Stimulated activated CD8-positive, alpha-beta memory T cell treated with anti-CD3 and anti-CD28 coated beads, Interleukin-4, amount 100 ng/mL, for 24 hours (primary cell): ENCODE measurements around the gene DDX10.
"Not testable (repeated sequence)": the region's sequence is repeated elsewhere in the genome, so short reads cannot be mapped to it uniquely, and the experiment has no call there.

Source experiments
- DNase-seq: peaks from one replicate; pipeline ENCODE4 v3.0.0-alpha.2; 2020; ENCODE audit warnings: low read depth

Gene DDX10

GRCh38 chr11:108823960-108824359, 159.1 kb downstream of the DDX10 start:
- not testable (repeated sequence) for DNase-seq

DNA sequence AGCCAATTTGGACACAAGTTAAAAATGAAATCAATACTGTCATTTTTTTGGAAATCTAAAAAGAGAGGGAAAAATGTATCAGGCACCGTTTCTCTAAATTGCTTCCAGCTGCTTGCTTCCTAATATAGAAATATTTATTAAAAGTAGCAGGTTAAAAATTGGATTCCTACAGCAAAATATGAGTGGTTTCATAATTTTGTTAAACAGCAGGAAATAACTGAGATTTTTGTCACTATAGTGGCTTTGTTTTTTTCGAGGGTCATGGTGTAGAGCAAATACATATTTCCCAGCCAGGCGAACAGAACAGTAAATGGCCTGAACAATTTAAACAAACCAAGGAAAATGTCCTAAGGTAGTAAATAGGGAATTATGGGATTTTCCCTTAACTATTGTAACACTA, 159.7 kb downstream of the DDX10 start:
- no peak for DNase-seq

GRCh38 chr11:108825381-108825780, 160.5 kb downstream of the DDX10 start:
- no peak for DNase-seq

- DNase-seq: no peak
Observed at GRCh38 chr11:108826136-108826535, 161.3 kb downstream of the DDX10 start.

DNA sequence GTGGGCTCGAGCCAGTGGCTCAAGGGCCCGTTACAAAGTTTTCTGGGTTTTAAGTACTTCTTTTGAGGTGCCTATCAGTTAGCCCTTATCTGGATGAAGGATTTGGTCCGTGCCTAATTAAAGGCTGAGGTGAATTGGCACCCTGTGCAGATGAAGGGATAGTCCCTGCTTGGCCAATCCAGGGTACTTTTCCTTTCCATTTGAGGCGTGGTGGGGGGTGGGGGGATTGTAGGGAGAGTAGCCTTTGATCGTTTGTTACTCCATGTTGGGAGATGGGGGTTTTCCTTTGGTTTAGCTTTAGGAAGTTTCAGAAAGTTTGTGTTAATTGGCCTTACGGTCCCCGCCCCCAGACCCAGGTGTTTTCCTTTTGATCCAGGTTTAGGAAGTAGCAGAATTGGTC, 170.8 kb downstream of the DDX10 start:
- no peak for DNase-seq

- DNase-seq: no peak
Observed at GRCh38 chr11:108836541-108836940, 171.7 kb downstream of the DDX10 start.

DNA sequence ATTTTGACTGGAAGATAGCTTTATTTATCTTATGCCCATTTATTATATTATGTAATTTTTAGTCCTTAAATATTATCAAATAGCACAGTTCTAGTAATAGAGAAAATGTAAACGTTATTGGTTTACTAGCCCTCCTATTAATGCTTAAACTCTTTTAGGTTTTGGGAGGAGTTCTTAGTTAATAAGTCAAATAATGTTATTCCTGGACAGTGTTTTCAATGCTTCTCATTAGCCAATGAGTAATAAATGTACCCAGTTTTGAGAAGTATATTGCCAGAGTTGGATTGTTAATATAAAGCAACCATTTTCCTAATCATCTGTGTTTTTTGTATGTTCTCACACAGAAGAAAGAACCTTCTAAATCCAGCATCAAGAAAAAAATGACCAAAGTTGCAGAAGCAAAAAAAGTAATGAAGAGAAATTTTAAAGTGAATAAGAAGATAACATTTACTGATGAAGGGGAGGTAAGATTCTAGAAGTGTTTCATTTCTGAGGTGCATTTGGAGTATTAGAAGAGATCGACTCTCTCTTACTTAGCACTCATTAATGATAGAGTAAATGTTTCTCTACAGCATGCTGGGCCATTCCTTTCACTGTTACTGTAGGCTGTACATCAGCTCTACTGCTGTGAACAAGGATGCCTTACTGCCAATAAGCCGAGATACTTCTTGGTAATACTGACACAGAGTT, 173.4 kb downstream of the DDX10 start:
- DNase-seq: no peak

DNA sequence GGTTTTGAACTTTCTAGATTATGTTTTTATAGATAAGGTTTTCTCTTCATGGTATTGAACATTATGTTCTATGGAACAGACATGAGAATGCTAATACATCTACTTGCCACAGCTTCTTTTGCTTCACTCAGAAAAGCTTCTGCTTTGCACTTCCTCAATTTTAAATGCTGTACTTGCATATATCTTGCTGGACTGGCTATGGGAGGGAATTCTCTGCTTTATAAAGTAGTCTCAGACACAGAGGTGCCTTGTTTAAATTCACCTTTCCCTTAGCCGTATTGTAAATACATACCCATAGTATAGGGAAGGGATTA, 173.9 kb downstream of the DDX10 start:
- no peak for DNase-seq

DNA sequence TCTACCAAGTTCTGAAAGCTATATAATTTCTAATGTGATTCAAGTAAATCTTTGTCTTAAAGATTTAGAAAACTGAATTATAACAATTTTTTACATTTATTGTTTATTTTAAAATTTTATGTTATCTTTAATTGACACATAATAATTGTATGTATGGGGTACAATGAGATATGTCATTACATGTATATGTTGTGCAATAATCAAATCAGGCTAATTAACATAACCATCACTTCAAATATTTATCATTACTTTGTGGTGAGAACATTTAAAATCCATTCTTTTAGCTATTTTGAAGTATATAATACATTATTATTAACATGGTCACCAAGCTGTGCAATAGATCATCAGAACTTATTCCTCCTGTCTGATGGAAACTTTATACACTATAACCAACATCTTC, 181.1 kb downstream of the DDX10 start:
- no peak for DNase-seq

DNA sequence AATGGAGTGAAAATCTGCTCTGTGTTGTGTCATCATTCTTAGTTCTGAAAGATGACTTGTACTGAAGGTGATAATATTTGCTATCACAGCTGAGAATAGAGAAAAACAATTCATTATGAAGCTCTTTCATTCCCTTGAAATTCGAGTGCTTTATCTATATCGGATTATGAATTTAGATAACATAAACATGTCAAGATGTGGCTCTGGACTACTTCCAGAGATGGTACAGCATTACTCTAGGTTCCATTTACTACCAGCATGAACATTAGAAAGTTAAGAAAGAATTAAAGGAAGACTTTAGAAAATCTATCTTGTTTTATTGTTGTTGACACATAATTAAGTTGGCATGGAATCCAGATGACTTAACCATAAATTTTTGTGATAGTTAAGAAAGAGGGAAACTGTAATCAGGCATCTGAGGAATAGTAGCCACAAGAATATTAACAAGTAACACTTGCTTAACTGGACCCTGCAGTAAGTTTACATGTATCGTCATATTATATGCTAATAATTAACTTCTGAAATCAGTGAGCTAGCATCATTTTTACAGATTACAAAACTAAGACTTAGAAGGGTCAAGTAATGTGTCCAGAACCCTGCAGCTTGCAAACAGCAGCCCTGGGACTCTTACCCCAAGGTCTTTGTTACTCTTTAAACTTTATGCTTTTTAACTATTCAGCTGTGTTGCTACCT, 182.6 kb downstream of the DDX10 start:
- no peak for DNase-seq

GRCh38 chr11:108851781-108852180, 186.9 kb downstream of the DDX10 start:
- DNase-seq: no peak

- DNase-seq: no peak
Observed at GRCh38 chr11:108852701-108853100, 187.8 kb downstream of the DDX10 start.

DNA sequence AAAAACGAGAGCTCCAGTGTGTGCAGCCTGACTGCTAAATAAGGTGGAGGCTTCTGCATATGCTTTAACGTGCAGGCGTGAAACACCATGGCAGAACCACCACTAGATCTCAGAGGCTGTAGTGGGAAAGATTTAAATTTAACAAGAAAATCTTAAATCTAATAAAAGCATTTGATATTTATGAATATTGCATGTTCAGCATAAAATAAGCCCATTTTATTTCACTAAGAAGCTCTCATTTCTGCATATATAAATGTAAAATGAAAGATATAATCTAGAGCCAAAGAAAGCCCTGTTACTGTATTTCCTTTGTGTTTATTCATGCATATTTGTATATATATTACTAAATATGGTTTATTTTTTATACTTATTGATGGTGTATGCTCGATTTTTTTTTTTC, 188.3 kb downstream of the DDX10 start:
- DNase-seq: no peak

DNA sequence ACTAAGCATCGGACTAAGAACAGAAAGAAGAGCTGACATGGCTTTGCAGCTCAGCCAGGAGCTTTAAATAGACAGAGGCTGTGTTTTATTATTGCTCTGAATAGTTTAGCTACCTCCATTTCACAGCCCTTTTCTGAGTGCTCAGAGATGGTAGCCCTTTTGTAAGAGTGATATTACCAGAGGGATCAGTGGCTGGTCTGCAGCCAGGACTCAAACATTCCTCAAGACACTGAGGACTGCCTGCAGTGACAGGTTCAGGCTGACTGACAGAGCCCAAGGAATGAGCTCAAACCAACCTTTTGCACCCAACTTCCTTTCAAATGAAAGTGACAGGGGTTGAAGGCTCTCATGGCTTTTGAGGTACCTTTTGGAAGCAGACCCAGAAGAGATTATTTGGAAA, 189.0 kb downstream of the DDX10 start:
- DNase-seq: no peak

GRCh38 chr11:108854346-108854745, 189.5 kb downstream of the DDX10 start:
- no peak for DNase-seq

GRCh38 chr11:108857382-108857781, 192.5 kb downstream of the DDX10 start:
- DNase-seq: no peak

DNA sequence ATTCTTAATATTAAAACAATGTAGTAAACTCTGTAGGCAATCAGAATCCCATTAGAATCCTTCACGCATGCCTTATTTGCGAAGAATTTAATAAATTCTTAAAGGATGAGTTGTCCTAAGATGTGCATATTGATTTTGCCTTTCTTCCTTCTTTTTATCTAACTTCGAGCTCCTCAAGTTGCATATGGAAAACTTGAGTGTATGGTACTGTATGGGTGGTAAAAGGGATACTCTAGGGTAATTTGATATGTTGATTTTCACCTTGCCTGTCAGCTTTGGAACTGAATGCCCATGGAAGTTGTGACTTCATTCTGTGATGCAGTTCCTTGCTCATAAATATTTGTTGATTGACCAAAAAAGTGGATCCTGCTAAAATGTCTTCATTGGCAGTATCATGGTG, 193.8 kb downstream of the DDX10 start:
- no peak for DNase-seq

DNA sequence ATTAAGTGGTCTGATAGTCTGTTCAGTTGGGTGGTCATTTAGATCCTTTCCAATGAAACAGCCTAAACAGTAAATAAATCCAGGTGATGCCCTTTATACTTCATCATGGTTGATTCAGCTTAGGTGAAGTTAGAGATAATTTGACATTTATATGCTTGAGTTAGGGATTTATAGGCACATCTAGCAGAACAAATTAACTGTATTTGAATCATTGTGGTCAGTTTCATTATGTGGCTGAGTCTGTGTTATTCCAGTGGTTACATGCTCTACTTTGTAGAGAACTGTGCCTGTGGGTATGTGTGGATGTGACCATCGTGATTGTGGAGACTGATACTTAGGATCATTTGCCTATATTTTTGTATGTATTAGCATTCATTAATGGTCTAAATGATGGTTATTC, 194.6 kb downstream of the DDX10 start:
- DNase-seq: no peak

- DNase-seq: no peak
Observed at GRCh38 chr11:108863528-108863927, 198.7 kb downstream of the DDX10 start.

DNA sequence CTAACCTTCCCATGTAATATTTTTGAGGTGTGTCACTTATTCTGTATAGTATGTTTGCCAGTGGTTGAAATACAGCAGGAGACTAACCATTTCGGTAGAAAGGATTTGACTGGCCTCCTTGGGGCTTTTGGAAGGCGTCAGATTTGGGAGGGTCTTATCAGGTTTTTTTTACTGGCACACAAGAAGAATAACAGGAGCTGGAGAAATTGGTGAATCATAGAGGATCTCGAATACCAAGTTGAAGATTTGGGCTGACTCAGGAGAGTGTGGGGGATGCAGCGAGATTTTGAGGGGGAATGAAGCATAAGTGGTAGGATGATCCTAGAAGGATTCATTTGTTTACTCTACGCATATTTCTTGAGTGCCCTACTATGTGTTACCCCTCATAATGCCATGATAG, 200.5 kb downstream of the DDX10 start:
- no peak for DNase-seq

DNA sequence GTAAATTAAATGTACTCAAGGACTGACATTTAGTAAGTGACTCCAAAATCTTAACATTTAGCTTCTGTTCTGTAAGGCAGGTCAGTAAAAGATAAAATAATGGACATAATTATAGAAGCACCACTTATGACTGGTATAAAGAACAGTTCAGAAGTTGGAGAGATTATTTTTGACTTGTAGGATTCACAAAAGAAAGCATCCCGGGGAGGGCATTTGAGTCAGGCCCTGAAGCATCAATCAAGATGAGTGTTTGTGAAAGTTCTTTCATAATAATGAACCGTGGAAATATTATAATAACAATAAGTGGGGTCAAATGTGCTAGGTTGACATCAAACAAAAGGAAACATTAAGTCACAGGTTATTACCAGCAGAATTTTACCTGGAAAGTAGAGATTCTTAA, 201.9 kb downstream of the DDX10 start:
- DNase-seq: no peak

- no peak for DNase-seq
Observed at GRCh38 chr11:108870373-108871020, 205.6 kb downstream of the DDX10 start.

DNA sequence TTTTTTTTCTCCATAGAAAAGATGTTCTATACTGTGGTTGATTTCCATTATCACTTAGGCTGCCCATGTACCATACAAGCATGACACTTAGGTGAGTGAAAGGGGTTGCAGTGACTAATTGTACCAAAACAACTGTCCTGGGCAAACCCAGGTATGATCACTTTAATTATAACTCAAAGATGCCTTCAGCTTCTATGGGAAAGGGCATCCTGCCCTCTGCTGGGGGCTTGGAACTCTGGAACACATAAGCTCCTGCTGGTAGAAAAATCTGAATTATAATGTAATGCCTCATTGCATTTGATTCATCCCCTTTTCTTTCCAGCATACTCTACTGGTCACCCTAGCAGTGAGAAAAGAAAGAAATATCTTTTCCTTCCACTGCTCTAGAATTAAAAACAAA, 206.3 kb downstream of the DDX10 start:
- no peak for DNase-seq

GRCh38 chr11:108871867-108872266, 207.0 kb downstream of the DDX10 start:
- DNase-seq: no peak
